ENCODE measurements around the gene HOXC6.

DNA sequence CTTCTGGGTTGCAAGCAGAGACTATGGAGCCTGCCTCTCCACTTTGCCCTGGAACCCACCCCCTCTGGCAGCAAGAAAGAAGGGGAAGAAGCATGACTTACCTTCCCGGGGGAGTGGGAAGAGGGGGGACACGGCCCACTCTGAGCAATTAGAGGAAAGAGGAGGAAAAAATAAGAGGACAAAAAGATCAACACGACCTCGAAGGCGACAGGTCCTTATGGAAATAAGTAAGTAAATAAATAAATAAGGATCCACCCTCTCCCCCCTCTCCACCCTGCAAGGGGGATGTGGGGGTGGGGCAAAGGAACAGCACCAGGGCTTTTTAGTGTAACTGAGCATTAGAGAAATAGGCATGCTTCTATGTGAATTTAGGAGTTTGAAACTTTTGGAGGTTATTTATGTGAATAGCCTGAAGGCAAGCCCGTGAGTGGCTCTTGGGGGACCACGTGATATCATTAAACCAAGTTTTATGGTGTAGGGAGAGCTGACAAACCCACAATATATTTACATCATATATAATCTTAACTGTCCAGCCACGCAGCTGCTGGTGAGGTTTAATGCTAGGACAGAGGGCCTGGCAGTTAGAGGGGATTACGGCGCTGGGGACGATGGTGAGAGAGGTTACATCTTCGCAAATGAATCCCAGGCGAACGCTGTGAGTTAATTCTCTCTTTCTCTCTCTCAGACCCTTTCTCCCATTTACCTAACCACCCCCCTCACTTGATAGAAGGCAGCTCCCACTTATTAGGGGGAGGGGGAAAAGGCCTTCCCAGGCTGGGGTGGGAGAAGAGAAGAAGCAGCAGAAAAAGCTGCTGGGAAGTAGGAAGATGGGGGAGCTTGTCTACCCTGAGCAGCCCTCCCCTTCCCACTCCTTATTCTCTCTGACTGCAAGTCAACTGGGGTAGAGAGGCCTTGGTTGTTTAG lies 9.4 kb downstream of the HOXC6 start:
- TF ChIP-seq, protein P1, sequence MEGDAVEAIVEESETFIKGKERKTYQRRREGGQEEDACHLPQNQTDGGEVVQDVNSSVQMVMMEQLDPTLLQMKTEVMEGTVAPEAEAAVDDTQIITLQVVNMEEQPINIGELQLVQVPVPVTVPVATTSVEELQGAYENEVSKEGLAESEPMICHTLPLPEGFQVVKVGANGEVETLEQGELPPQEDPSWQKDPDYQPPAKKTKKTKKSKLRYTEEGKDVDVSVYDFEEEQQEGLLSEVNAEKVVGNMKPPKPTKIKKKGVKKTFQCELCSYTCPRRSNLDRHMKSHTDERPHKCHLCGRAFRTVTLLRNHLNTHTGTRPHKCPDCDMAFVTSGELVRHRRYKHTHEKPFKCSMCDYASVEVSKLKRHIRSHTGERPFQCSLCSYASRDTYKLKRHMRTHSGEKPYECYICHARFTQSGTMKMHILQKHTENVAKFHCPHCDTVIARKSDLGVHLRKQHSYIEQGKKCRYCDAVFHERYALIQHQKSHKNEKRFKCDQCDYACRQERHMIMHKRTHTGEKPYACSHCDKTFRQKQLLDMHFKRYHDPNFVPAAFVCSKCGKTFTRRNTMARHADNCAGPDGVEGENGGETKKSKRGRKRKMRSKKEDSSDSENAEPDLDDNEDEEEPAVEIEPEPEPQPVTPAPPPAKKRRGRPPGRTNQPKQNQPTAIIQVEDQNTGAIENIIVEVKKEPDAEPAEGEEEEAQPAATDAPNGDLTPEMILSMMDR (IDR thresholded peaks at IDR 0.05), result no peak
- TF ChIP-seq EP300 (IDR thresholded peaks at IDR 0.05), result no peak
